WTC11 (cell line): ENCODE results near the gene IL4R. TPM values are rescaled to one million over a fixed set of nuclear protein-coding genes. Genes with fewer than 3 reads are reported as not detected.

Experiments used
- ATAC-seq: fragments of 200-7000 bp; cut with Tn5 transposase; 2 replicates; pipeline ENCODE4 v1.10.0; 2021; ENCODE audit warnings: mild to moderate bottlenecking, moderate library complexity
- CTCF ChIA-PET: fragments of 300-600 bp; sonication (Branson Sonifier 250); formaldehyde crosslinking; loops from one replicate; lab custom pipeline; 2021; ENCODE audit warnings: antibody characterized with exemption; lab: Charles Lee
- POLR2A ChIA-PET: fragments of 350-600 bp; sonication (Branson Sonifier 250); formaldehyde crosslinking; loops from one replicate; lab custom pipeline; 2021; ENCODE audit warnings: antibody characterized with exemption; lab: Charles Lee
- DNase-seq: peaks from one replicate; pipeline ENCODE4 v3.0.0; 2021; ENCODE audit warnings: low spot score
- H3K27ac Mint-ChIP-seq: 2 replicates; pipeline ENCODE4 v1.8.0; 2021; ENCODE audit warnings: mixed read lengths
- H3K27me3 Mint-ChIP-seq: 2 replicates; pipeline ENCODE4 v1.8.0; 2021; ENCODE audit warnings: low read depth, mild to moderate bottlenecking, moderate library complexity, mixed read lengths
- H3K36me3 Mint-ChIP-seq: 2 replicates; pipeline ENCODE4 v1.8.0; 2021; ENCODE audit warnings: mixed read lengths
- H3K4me1 Mint-ChIP-seq: 2 replicates; pipeline ENCODE4 v1.8.0; 2022; ENCODE audit warnings: mixed read lengths
- H3K4me3 Mint-ChIP-seq: 2 replicates; pipeline ENCODE4 v1.8.0; 2021; ENCODE audit warnings: mild to moderate bottlenecking, moderate library complexity, mixed read lengths
- H3K9me3 Mint-ChIP-seq: 2 replicates; pipeline ENCODE4 v1.8.0; 2021; ENCODE audit warnings: mixed read lengths
- ESRRA ChIP-seq: sonication (generic); formaldehyde crosslinking; IDR thresholded peaks from 2 replicates; pipeline ENCODE4 v1.8.1; 2022; ENCODE audit warnings: mild to moderate bottlenecking, missing genetic modification reagents, borderline replicate concordance
- FOXK1 ChIP-seq: sonication (generic); formaldehyde crosslinking; IDR thresholded peaks from 2 replicates; pipeline ENCODE4 v1.8.0; 2022; ENCODE audit warnings: mild to moderate bottlenecking, moderate library complexity, missing genetic modification reagents
- GABPB1 ChIP-seq: sonication (generic); formaldehyde crosslinking; IDR thresholded peaks from 2 replicates; pipeline ENCODE4 v1.8.1; 2023; ENCODE audit warnings: mild to moderate bottlenecking, missing genetic modification reagents
- NFATC4 ChIP-seq: fragments of 250-450 bp; sonication (Bioruptor Pico); IDR thresholded peaks from 2 replicates; pipeline ENCODE4 v1.9.0; 2021; ENCODE audit warnings: mild to moderate bottlenecking
- NFYB ChIP-seq: sonication (generic); formaldehyde crosslinking; conservative IDR thresholded peaks from 2 replicates; pipeline ENCODE4 v1.8.0; 2022; ENCODE audit warnings: low read depth, missing genetic modification reagents
- OVOL2 ChIP-seq: fragments of 250-450 bp; sonication (Bioruptor Pico); IDR thresholded peaks from 2 replicates; pipeline ENCODE4 v1.9.0; 2021; ENCODE audit warnings: mild to moderate bottlenecking, borderline replicate concordance
- PRRX2 ChIP-seq: fragments of 250-450 bp; sonication (Bioruptor Pico); IDR thresholded peaks from 2 replicates; pipeline ENCODE4 v1.8.0; 2021; ENCODE audit warnings: mild to moderate bottlenecking
- ZBTB21 ChIP-seq: sonication (generic); formaldehyde crosslinking; IDR thresholded peaks from 2 replicates; pipeline ENCODE4 v1.8.1; 2023; ENCODE audit warnings: mild to moderate bottlenecking, missing genetic modification reagents, borderline replicate concordance
- ZNF121 ChIP-seq: sonication (generic); formaldehyde crosslinking; IDR thresholded peaks from 2 replicates; pipeline ENCODE4 v1.8.0; 2023; ENCODE audit warnings: missing genetic modification reagents
- ZNF219 ChIP-seq: sonication (generic); formaldehyde crosslinking; IDR thresholded peaks from 2 replicates; pipeline ENCODE4 v1.8.0; 2023; ENCODE audit warnings: missing genetic modification reagents, mild to moderate bottlenecking, borderline replicate concordance
- ZNF416 ChIP-seq: fragments of 250-450 bp; sonication (Bioruptor Pico); IDR thresholded peaks from 2 replicates; pipeline ENCODE4 v1.9.0; 2021; ENCODE audit warnings: mild to moderate bottlenecking, inconsistent platforms
- ZNF423 ChIP-seq: fragments of 250-450 bp; sonication (Bioruptor Pico); IDR thresholded peaks from 2 replicates; pipeline ENCODE4 v2.1.2; 2022; ENCODE audit warnings: mild to moderate bottlenecking, moderate library complexity
- total RNA-seq: library from RNA; stranded (reverse); gene quantifications from 3 replicates; pipeline ENCODE4 v1.2.3, GENCODE V29; 2021
- TF ChIP-seq, protein P1 (sequence below): sonication (generic); formaldehyde crosslinking; IDR thresholded peaks from 2 replicates; pipeline ENCODE4 v1.8.1; 2023; ENCODE audit warnings: mild to moderate bottlenecking, missing genetic modification reagents, borderline replicate concordance
- TF ChIP-seq, protein P2 (sequence below): sonication (generic); formaldehyde crosslinking; IDR thresholded peaks from 2 replicates; pipeline ENCODE4 v1.8.1; 2023; ENCODE audit warnings: mild to moderate bottlenecking, missing genetic modification reagents
- TF ChIP-seq, protein P3 (sequence below): sonication (generic); formaldehyde crosslinking; conservative IDR thresholded peaks from 2 replicates; pipeline ENCODE4 v1.8.1; 2022; ENCODE audit warnings: mild to moderate bottlenecking, missing genetic modification reagents

Gene IL4R
- total RNA-seq, 1 experiment from 2014 or later = 28.7 TPM

DNA sequence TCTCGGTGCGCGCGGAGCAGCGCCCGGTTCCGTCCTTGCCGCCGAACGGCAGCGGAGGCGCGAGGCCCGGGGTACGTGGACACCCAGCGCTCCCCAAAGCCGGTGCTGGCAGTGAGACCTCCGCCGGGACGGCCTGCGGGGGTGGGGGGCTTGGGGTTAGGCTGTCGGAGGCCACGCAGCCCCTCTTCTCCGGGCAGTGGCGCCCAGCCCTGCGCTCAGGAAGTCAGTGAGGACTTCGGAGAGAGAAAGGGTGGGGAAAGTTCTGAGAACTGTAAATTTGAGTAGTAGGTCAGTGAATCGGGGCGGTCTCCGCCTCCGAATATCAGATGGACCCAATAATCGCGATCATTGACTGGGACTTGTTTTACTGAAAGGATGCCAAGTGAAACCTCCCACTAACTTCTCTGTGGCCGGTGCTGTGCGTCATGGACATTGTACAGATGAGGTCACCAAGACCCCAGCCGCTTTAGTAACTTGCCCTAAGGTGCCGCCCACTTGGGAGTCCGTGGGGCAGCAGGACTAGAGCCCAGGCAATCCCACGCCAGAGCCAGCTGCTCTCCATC lies 468 bp downstream of the IL4R start (continued):
- TF ChIP-seq, protein P1, sequence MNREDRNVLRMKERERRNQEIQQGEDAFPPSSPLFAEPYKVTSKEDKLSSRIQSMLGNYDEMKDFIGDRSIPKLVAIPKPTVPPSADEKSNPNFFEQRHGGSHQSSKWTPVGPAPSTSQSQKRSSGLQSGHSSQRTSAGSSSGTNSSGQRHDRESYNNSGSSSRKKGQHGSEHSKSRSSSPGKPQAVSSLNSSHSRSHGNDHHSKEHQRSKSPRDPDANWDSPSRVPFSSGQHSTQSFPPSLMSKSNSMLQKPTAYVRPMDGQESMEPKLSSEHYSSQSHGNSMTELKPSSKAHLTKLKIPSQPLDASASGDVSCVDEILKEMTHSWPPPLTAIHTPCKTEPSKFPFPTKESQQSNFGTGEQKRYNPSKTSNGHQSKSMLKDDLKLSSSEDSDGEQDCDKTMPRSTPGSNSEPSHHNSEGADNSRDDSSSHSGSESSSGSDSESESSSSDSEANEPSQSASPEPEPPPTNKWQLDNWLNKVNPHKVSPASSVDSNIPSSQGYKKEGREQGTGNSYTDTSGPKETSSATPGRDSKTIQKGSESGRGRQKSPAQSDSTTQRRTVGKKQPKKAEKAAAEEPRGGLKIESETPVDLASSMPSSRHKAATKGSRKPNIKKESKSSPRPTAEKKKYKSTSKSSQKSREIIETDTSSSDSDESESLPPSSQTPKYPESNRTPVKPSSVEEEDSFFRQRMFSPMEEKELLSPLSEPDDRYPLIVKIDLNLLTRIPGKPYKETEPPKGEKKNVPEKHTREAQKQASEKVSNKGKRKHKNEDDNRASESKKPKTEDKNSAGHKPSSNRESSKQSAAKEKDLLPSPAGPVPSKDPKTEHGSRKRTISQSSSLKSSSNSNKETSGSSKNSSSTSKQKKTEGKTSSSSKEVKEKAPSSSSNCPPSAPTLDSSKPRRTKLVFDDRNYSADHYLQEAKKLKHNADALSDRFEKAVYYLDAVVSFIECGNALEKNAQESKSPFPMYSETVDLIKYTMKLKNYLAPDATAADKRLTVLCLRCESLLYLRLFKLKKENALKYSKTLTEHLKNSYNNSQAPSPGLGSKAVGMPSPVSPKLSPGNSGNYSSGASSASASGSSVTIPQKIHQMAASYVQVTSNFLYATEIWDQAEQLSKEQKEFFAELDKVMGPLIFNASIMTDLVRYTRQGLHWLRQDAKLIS (CRISPR knock-in tag) = no peak
- TF ChIP-seq FOXK1 (no peak), ESRRA (no peak; the same call in 1 of the 2 replicates)

DNA sequence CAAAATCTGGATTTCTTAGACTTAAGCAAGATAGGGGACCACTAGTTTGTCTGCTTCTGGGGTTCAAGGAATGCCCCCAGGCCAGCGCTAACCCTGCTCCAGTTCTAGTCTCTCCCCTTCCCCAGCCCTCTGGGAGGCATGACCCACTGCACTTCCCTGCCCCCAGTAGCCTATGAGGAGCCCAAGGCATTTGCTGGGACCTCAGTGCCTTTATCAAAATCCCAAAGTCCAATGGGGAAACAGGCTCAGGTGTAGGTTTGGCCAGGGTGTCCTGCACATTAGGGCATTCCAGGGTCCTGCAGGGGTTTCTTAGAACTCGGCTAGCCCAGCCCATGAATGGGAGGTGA lies 1.2 kb downstream of the IL4R start:
- POLR2A ChIA-PET = no interaction called here
- peaks cover 3% of the 10 kb centered on the region; the same call in 1 of the 2 replicates for H3K27me3 Mint-ChIP-seq
- peak overlapping the region; percentile 81 for H3K4me3 Mint-ChIP-seq
- no peak overlapping the region for H3K27ac Mint-ChIP-seq
- H3K4me1 Mint-ChIP-seq = peaks cover 42% of the 10 kb centered on the region
- no peak for DNase-seq
- H3K36me3 Mint-ChIP-seq = no peaks in the 10 kb centered on the region
- CTCF ChIA-PET = interaction anchor here (1.0 to 3.6 kb wide), 2 partner anchors 51 to 136 kb away, joined by 3 to 11 read pairs; no protein-coding TSS in a partner anchor
- TF ChIP-seq NFATC4 (CRISPR knock-in tag) (no peak), ZBTB21 (CRISPR knock-in tag) (no peak), FOXK1 (no peak), NFYB (no peak), ZNF219 (CRISPR knock-in tag) (no peak), OVOL2 (no peak), ZNF416 (no peak)
- TF ChIP-seq, protein P2, sequence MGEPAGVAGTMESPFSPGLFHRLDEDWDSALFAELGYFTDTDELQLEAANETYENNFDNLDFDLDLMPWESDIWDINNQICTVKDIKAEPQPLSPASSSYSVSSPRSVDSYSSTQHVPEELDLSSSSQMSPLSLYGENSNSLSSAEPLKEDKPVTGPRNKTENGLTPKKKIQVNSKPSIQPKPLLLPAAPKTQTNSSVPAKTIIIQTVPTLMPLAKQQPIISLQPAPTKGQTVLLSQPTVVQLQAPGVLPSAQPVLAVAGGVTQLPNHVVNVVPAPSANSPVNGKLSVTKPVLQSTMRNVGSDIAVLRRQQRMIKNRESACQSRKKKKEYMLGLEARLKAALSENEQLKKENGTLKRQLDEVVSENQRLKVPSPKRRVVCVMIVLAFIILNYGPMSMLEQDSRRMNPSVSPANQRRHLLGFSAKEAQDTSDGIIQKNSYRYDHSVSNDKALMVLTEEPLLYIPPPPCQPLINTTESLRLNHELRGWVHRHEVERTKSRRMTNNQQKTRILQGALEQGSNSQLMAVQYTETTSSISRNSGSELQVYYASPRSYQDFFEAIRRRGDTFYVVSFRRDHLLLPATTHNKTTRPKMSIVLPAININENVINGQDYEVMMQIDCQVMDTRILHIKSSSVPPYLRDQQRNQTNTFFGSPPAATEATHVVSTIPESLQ (CRISPR knock-in tag) = no peak
- TF ChIP-seq, all 79 proteins: peak for 0
- H3K9me3 Mint-ChIP-seq = no peaks in the 10 kb centered on the region
- ATAC-seq = no peak

DNA sequence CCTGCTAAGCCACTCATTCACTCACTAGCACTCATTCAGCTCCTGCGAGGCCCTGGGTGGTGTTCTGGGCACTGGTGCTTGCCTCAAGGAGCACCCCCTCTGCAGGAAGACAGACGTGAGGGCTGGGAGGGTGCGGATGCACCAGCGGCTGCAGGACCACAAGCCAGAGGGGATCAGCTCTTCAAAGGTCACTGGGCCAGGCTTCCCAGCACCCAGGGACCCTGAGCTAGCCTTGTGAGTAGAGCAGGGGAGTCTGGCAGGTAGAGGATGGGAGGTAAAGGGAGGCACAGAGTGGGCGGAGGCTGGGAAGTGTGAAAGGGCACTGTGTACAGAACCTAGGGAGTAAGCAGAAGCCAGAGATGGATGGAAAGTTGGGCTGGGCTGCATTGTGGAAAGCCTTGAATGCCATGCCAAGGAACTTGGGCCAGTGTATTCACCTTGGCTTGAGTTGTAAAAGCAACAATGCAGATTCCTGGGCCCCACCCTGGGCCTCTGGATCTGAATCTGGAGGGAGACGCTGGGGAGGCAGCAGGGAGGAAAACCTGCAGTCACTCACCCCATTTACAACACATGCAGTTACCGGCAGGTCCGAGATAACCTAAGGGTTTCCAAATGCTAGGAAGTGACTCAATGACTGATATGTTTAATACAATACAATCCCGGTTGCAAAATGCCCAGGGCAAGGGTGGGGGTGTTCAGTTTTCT lies 1.7 kb downstream of the IL4R start:
- CTCF ChIA-PET = interaction anchor here (0.8 to 3.6 kb wide), 4 partner anchors 11 to 136 kb away, joined by 3 to 11 read pairs (median 3); no protein-coding TSS in a partner anchor
- Mint-ChIP-seq H3K4me3 (peak overlapping the region; percentile 81), H3K27me3 (peaks cover 3% of the 10 kb centered on the region; the same call in 1 of the 2 replicates), H3K9me3 (no peaks in the 10 kb centered on the region), H3K4me1 (peaks cover 42% of the 10 kb centered on the region), H3K36me3 (no peaks in the 10 kb centered on the region), H3K27ac (no peak overlapping the region; the same call in 1 of the 2 replicates)
- TF ChIP-seq OVOL2 (no peak), PRRX2 (CRISPR knock-in tag) (no peak), ZNF423 (CRISPR knock-in tag) (peak; percentile 5; the same call in 1 of the 2 replicates), GABPB1 (CRISPR knock-in tag) (peak; percentile 60; the same call in 1 of the 2 replicates)
- peak; percentile 11; the same call in 1 of the 2 replicates for ATAC-seq
- POLR2A ChIA-PET = no interaction called here
- peak; percentile 19 for DNase-seq

DNA sequence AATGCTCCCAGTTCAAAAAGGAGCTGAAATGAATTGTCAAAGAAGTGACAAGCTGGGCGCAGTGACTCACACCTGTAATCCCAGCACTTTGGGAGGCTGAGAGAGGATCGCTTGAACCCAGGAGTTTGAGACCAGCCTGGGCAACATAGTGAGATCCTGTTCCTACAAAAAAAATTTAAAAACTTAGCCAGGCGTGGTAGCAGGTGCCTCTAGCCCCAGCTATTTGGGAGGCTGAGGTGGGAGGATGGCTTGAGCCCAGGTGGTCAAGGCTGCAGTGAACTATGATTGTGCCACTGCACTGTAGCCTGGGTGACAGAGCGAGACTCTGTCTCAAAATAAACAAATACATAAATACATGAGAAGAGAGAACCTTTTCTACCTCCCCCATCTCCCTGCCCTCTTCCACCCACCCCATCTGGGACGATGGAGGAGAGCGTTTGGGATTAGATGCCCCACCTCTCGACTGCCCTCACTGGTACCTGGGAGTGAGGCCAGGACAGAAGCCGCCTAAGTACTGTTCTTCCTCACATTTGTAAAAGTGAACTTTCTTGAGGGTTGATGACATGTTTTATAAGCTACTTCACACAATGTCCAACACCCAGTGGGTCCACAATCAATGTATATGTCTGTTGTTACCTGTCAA lies 2.4 kb downstream of the IL4R start:
- TF ChIP-seq ZNF121 (CRISPR knock-in tag) = peak; percentile 29; the same call in 1 of the 2 replicates
- TF ChIP-seq, protein P3, sequence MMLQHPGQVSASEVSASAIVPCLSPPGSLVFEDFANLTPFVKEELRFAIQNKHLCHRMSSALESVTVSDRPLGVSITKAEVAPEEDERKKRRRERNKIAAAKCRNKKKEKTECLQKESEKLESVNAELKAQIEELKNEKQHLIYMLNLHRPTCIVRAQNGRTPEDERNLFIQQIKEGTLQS = no peak
- TF ChIP-seq, all 79 proteins: peak for 1
- Mint-ChIP-seq H3K27me3 (no peaks in the 10 kb centered on the region; the same call in 1 of the 2 replicates), H3K4me1 (peaks cover 42% of the 10 kb centered on the region), H3K27ac (no peak overlapping the region), H3K36me3 (no peaks in the 10 kb centered on the region), H3K9me3 (no peaks in the 10 kb centered on the region), H3K4me3 (no peak overlapping the region)
- ChIA-PET POLR2A (no interaction called here), CTCF (interaction anchor here (0.8 to 3.6 kb wide), 3 partner anchors 11 to 137 kb away, joined by 3 to 11 read pairs (median 3); no protein-coding TSS in a partner anchor)
- no peak for ATAC-seq
- DNase-seq = no peak
